ENCODE data around the gene CAPN15. TPM values are rescaled to one million over a fixed set of nuclear protein-coding genes. Genes with fewer than 3 reads are reported as not detected.
"Not testable (repeated sequence)": the region's sequence is repeated elsewhere in the genome, so short reads cannot be mapped to it uniquely, and the experiment has no call there.

CAPN15 gene
- total RNA-seq, 4 donors from 2014 or later: 19.6 to 42.6 (median 29.0) TPM

DNA sequence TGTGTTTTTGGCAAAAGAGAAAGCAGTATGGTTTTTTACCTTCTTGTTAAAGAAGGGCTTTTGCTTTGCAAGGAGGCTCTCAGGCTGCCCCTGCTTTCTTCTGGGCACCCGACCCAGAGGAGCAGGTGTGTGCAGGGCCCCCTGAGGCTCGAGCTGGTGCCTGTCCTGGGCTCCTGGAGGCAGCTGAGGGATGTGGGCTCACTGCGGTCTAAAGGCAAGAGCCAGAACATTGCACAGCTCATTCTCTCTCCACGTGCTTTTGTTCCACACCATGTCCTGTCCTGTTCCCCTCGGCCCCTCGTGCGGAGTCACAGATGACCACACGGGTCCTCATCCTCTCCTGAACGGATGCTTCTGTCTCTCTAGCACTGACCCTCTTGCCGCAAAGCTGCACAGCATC, 36.7 kb upstream of the CAPN15 start:
- TF ChIP-seq CTCF (IDR thresholded peaks at IDR 0.05): no peak
- no peak for TF ChIP-seq POLR2A (IDR thresholded peaks at IDR 0.05)
- WGBS, 2 donors: 87 to 93% methylated on average over 10 of the region's 10 CpGs
- H3K27me3 ChIP-seq: no peaks in the 10 kb centered on the region
- no peak overlapping the region for H3K4me3 ChIP-seq (replicated peaks in 1 of 3)
- no peak overlapping the region for H3K27ac ChIP-seq
- intact Hi-C loops (cut with DNase I): no loop called here
- no peaks in the 10 kb centered on the region for H3K4me1 ChIP-seq
- no peak for DNase-seq
- peaks cover 0 to 15% of the 10 kb centered on the region in 2 donors for H3K36me3 ChIP-seq
- no peaks in the 10 kb centered on the region for H3K9me3 ChIP-seq

DNA sequence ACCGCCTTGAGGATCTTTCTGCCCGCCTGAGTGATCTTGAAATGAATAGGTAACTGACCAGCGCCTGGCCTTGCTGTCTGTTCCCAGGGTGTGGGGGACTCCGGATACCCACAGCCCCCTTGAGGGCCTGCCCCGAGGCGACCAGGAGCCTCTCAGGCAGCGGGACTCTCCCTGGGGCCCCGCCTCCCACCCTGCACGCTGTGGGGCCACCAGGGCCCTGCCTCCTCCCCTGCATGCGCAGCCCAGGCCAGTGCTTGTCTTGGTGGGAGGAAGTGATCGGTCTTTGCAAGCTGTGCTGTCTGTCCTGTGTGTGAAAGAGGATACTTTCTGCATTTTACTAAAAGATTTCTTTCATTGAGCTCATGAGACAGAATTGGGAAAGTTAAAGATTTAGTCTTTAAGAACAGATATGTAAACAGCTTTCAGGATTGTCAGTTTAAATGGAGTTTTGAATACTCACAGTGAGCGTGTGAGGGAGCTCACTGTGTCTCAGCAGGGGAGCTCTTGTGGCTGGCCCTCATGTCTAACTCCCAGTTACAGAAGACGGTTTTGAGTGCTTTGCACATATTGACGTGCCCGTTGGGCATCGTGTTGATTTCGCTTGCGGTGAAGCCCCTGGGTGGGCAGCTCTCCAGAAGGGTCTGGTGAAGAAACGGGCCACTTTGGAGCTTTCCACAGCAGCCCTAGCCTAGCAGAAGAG, 36.1 kb upstream of the CAPN15 start:
- Histone ChIP-seq H3K4me1 (no peaks in the 10 kb centered on the region), H3K4me3 (replicated peaks in 1 of 3) (no peak overlapping the region), H3K36me3 (peaks cover 0 to 15% of the 10 kb centered on the region in 2 donors), H3K9me3 (no peaks in the 10 kb centered on the region), H3K27ac (no peak overlapping the region), H3K27me3 (no peaks in the 10 kb centered on the region)
- 85 to 96% methylated on average over 10 to 19 of the region's 19 CpGs for WGBS, 2 donors
- TF ChIP-seq CTCF (IDR thresholded peaks at IDR 0.05): no peak
- no peak for TF ChIP-seq POLR2A (IDR thresholded peaks at IDR 0.05)
- DNase-seq: no peak
- intact Hi-C loops (cut with DNase I): no loop called here

DNA sequence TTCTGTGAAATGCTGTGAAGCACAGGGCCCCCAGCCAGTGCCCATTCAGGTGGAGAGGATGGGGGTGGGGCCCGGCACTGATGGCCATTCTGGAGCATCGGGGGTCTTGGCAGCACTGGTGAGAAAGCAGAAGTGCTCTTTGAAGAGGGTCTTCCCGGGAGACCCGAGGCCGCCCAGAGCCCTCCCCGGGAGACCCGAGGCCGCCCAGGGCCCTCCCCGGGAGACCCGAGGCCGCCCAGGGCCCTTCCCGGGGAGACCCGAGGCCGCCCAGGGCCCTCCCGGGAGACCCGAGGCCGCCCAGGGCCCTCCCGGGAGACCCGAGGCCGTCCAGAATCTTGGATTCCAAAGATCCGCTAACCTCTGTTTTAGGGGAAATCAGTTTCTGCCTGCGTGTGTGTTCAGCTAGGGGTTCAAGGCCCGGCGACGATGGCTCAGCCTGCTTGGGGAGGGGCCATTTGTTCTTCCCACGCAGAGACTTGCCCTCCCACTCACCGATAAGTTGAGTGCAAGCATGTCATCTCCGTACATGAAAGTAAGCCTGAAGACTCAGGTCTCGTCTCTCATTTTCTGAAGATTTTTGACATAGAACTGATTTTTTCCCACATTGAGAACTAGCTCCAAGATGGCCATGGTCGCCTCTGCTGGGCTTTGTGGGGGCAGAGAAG, 35.2 kb upstream of the CAPN15 start:
- no peaks in the 10 kb centered on the region for H3K4me1 ChIP-seq
- DNase-seq: no peak
- TF ChIP-seq POLR2A (IDR thresholded peaks at IDR 0.05): no peak
- no peak for TF ChIP-seq CTCF (IDR thresholded peaks at IDR 0.05)
- no peak overlapping the region for H3K4me3 ChIP-seq (replicated peaks in 1 of 3)
- H3K27ac ChIP-seq: no peak overlapping the region
- no peaks in the 10 kb centered on the region for H3K9me3 ChIP-seq
- no peaks in the 10 kb centered on the region for H3K27me3 ChIP-seq
- peaks cover 0 to 17% of the 10 kb centered on the region in 2 donors for H3K36me3 ChIP-seq
- intact Hi-C loops (cut with DNase I): no loop called here
- WGBS, 2 donors: 94 to 97% methylated on average over 10 to 17 of the region's 30 CpGs

- H3K36me3 ChIP-seq; H3K4me3 ChIP-seq (replicated peaks in 1 of 3); intact Hi-C loops (cut with DNase I); H3K4me1 ChIP-seq; DNase-seq; H3K9me3 ChIP-seq; H3K27me3 ChIP-seq; H3K27ac ChIP-seq: not testable (repeated sequence)
- 87 to 88% methylated on average over 15 of the region's 15 CpGs for WGBS, 2 donors
Measured at GRCh38 chr16:494676-495075, 32.8 kb upstream of the CAPN15 start.

GRCh38 chr16:495127-495748, 32.3 kb upstream of the CAPN15 start:
- no peaks in the 10 kb centered on the region for H3K27me3 ChIP-seq
- DNase-seq: peak in 1 of 2 donors; percentile 27

More at GRCh38 chr16:495127-495748, 32.3 kb upstream of the CAPN15 start:
- H3K4me3 ChIP-seq (replicated peaks in 1 of 3): no peak overlapping the region
- peaks cover 4% of the 10 kb centered on the region in 2 donors for H3K36me3 ChIP-seq
- H3K4me1 ChIP-seq: no peaks in the 10 kb centered on the region
- intact Hi-C loops (cut with DNase I): no loop called here
- 75 to 82% methylated on average over 11 of the region's 11 CpGs for WGBS, 2 donors
- TF ChIP-seq CTCF (IDR thresholded peaks at IDR 0.05) (peak in 2 of 6 experiments; percentile 20 to 34), POLR2A (IDR thresholded peaks at IDR 0.05) (no peak)
- no peaks in the 10 kb centered on the region for H3K9me3 ChIP-seq
- H3K27ac ChIP-seq: no peak overlapping the region

All from thyroid gland (tissue), 4 donors.